ENCODE measurements around the gene CASKIN1.

DNA sequence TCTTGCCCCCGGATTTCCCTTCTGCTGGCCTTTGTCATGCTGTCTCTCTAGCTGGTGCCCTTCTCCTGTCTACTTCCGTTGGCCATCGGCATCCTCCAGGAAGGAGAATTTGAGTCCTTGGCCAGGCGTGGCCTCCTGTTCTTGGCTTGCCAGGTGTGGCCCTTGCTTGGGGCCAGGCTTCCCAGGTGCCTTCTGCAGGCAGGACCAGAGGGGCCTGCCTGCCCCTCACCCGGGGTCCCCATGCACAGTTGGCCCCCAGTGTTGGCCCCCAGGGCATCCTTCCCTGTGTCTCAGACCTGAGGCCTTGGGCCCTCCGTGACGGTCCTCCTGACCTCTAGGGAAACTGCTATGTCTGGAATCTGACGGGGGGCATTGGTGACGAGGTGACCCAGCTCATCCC is 11.5 kb upstream of the CASKIN1 start:
- TF ChIP-seq POLR2AphosphoS5 (IDR thresholded peaks at IDR 0.05; ENCODE audit: borderline replicate concordance, low read depth, low read length), result no peak
- TF ChIP-seq EZH2 (IDR thresholded peaks at IDR 0.05), result no peak
- no peak for TF ChIP-seq FOXP2 (optimal IDR thresholded peaks at IDR 0.05; ENCODE audit: control extremely low read depth, extremely low read length, insufficient read depth)
